Fibroblast of skin of left biceps (primary cell): ENCODE results near the gene FOXO6.

Experiments
- DNase-seq, 2 experiments: peaks; one replicate each; pipeline ENCODE4 v3.0.0-alpha.2; 2013; ENCODE audit warnings: low read depth in 2 of 2

Gene FOXO6

DNA sequence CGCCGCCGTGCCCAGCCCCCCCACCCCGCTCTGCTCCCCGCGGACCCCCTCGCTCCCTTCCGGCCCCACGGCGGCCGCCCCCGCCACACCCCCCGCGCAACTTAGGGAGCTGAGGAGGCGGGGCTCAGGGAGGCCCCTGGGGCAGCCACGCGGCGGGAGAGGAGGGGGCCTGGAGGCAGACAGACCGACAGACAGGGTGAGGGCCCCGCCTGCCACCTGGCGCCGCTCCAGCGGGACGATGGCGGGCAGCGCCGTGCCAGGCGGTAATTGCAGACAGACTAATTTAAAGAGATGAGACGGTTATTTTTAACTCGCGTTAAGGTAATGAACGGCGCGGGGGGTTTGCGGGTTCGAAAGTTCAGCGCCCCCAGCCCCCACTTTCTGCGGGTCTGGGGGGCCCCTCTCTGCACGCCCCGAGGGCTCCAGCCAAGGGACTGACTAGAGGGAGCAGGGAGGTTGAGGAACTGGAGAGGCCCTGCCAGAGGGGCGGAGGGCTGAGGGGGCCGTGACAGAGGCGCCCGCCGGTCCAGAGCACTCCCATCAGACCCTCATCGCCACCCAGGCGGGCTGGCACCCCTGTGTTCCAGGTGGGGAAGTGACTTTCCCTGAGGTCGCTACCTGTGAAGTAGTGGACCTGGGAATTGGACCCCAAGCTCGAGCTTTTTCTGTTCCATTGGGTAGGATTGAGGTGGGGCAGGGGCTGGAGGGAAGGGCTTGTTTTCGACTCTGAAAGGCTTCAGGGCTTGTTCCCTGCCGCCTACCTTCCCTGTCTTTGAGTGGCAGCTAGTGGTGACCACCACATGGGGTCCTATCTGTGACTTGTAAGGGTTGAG is 5.4 kb downstream of the FOXO6 start:
- no peak for DNase-seq

DNA sequence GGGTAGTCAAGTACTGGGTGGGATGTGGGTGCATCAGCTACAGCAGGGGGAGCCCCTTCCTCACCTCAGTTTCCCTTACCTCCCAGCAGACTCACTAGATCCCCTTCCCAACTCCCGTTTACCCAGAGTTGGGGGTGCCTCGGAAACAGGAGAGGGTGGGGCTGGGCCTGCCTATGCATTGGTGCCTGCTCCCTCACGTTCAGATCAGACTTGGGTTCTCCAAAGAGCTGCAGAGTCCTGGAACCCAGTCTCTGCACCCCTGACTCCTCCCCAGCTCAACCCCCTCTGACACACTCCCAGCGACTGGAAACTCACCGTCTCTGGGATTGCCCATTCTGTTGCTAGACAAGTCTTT is 6.0 kb downstream of the FOXO6 start:
- no peak for DNase-seq

DNA sequence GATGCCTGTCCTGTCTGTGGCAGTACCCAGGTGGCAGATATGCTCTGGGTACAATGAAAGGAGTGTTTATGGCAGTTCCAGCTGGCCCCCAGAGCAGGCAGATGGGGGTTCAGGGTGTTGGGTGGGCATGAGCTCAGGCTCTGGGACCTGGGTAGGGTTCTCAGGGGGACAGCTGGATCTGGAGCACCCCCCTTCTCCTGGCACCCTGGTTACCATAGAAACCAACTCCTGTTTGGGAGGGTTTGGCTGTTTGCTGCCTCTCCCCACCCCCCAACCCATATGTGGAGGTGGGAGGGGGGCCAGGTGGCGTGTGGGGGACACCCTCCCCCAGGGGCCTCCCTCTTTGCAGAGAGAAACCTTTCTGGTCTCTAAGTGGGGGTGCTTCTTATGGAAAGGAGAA is 7.1 kb downstream of the FOXO6 start:
- DNase-seq = no peak

DNA sequence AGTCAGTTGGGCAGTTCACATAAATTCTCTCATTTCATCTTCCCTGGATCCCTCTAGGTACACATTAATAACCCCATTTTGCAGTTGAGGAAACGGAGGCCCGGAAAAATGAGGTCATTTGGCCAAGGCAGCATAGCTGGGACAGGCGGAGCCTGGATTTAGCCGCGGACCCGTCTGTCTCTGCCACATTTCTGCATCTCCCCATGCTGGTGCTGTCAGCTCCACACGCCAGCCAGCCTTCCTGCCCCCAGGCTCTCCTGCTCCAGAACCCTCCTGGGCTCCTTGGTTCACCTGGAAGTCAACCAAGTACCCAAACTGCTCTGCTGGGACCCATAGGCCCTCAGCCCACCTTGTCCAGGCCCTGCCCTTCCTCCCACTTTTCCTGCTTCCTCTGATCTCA is 7.6 kb downstream of the FOXO6 start:
- no peak for DNase-seq

DNA sequence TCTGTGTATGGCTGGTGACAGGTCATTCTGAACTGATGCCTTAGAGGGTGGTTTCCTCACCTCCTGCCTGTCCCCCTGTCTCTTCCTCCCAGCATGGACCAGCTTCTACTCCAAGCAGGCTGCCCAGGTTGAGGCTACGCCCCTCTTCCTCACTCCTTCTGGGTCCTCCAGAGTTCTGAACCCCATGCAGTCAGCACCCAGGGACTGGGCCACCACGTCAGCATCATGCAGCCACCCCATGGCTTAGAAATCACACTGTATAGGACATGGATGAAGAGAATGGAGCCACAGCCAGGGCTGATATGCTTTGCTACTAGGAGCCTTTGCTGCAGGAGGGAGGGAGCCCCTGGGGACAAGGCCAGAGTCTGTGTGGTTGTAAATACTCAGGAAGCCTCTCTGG is 8.3 kb downstream of the FOXO6 start:
- no peak for DNase-seq

DNA sequence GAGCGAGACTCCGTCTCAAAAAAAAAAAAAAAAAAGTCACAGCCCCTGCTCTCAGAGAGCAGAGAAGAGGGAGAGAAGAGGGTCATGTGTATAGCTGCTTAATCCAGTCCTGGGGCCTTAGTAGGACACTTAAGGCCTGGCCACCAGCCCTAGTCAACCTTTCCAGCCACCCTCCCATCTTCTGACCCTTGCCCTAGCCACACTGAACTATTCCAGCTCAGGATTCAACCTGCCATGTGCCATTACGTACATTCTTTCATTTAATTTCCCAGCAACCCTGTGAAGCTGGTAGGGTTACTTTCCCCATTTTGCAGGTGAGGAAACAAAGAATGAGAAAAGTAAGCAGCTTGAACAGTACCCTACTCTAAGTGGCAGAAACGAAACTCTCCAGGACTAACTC is 9.0 kb downstream of the FOXO6 start:
- DNase-seq = no peak

DNA sequence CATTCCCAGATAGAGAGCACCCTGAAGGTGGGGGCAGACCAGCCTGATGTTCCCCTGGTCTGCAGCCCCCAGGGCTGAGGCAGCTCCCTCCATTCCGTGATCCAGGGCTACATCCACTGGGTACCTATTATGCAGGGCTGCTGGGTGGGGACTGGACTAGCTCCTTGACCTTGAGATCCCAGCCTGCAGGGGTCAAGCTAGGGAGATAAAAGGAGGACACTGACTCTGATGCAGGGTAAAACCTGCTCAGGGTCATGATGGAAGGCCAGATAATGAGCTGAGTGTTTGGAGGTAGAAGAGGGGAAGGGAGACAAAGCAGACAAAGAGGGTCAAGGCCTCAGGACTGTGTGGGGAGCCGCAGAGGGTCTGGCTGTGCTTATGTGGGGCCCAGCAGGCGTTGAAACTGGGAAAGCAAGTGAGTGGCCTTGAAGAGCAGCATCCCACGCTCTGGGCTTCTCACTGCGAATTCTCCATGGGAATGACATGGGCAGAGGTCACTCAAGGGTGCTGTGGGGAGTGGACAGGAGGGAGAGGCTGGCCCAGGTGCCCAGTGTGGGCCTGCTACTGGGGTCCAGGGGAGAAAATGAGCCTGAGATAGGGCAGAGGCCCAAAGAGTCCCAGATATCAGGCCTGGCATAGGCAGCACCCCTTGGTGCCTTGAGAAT is 9.7 kb downstream of the FOXO6 start:
- no peak for DNase-seq

DNA sequence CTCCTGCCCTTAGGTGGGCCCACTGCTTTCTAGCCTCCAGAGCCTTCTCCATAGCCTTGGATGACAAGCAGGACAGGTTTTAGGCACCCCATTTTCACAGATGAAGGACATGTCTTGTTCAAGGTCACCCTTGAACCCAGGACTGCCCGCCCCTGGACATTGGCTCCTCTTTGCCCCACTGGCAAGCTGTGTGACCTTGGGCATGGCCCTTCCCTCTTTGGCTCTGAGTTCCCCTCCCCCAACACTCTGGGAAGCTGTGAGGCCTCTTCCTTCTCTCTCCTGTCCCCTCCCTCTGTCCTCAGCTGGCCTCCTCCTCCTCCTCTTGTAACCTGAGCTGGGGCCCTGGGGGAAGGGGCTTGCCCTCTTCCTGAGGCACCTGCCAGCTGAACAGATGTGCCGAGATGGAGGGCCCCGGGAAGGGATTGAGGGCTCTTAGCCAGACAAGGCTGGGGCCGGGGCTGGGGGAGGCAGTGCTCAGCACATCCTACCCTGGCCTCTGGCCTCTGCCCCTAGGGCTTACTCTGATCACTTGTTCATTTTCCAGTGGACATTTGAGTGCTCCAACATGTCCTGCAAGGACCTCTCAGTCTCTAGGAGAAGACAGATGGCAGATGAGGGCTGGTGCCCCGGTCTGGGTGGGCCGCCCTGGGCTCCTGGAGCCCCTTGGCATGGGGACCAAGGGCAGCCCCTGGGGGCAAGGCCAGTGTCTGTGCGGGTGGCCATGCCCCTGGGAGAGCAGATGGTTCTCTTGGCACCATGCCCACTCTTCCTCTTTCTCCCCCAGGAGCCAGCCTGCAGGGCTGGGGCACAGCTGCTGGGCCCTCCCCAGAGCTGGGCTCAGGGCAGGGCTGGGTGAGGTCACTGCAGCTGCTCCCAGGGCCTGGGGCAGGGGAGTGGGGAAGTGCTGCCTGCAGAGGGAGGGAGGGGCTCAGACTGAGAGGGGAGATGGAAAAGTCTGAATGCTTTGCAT is 10.7 kb downstream of the FOXO6 start:
- no peak for DNase-seq

DNA sequence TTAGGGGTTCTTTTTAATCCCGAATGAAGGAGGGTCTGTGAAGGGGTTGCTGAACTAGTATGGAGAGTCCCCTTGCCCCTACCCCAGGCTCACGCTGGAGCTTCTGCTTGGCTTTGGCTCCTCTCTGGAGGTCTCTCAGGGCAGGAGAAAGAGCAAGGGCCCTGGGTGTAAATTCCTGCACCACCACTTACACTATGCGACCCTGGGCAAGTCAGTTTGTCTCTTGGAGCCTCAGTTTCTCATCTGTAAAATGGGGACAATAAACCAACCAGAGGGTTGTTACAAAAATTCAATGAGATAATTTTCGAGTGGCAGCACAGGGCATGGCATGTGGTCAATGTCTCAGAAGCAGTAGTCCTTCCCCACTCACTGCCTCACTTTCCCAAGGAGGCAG is 11.4 kb downstream of the FOXO6 start:
- DNase-seq = no peak

DNA sequence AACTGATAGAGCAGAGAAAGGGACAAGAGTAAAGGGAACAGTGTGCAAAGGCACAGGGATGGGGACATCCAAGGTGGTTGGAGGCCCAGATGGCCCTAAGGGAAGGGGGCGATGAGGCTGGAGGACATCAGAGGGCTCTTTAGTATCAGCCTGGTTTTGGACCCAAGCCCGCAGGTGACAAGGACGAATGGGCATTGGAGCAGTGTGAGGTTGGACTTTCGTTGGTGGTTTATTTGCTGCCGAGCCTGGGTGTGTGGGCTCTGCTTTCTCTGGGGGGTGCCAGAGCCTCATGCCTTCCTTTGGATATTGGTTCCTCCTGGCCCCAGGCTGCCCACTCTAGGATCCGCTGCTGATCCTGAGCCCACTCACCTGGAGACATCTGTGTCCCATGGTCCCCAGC is 12.1 kb downstream of the FOXO6 start:
- no peak for DNase-seq

DNA sequence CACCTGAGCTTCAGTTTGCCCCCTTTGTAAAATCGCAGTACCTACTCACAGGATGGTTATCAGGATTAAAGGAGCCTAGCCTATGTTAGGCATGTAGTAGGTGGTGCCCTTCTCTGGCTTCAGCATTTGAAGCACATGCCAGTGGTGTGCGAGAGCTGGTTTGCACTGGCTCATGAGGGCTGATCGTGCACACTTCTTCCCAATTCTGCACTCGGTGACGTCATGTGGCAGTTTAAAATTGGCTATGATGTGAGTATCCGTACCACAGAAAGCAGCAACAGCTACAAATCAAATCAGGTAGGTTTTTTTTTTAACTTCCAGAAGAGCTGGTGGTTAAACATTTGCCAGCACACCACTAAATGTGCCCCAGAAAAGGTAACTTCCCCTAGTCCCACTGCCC is 13.5 kb downstream of the FOXO6 start:
- no peak for DNase-seq

DNA sequence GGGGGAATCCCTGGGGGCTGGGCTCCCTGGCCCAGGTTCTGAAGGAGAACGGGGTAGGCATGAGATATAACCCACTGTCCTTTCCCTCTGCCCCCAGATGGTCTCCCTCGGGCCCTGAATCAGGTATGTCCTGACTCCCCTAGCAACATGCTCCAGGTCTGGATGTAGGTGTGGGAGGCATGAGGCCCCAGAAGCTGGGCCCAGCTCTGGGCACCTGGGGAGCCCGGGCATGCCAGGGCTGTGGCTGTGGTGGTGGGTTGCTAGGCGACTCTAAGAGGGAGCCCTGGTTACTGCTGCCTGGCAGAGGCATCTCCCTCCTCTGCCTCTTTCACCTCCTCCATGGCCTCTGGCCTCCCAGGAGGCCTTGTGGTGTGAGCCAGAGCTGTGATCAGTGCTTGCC is 16.2 kb downstream of the FOXO6 start:
- DNase-seq = no peak

DNA sequence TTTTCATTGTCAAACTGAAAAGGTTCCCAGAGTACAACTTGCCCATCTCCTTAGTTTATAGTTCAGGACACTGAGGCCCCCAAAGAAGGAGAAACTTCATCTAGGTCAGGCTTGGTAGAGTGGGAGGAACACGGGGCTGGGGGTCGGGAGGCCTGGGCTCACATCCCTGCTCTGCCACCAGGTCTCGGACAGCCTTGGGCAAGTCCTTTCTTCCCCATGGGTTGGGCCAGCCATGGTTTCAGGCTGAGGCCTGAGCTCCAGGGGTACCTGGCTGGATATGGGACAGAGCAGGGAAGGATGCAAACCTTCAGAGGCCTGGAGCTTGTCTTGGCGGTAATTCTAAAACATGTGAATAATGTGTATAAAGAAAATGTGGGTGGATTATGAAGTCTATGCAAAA is 17.0 kb downstream of the FOXO6 start:
- no peak for DNase-seq

DNA sequence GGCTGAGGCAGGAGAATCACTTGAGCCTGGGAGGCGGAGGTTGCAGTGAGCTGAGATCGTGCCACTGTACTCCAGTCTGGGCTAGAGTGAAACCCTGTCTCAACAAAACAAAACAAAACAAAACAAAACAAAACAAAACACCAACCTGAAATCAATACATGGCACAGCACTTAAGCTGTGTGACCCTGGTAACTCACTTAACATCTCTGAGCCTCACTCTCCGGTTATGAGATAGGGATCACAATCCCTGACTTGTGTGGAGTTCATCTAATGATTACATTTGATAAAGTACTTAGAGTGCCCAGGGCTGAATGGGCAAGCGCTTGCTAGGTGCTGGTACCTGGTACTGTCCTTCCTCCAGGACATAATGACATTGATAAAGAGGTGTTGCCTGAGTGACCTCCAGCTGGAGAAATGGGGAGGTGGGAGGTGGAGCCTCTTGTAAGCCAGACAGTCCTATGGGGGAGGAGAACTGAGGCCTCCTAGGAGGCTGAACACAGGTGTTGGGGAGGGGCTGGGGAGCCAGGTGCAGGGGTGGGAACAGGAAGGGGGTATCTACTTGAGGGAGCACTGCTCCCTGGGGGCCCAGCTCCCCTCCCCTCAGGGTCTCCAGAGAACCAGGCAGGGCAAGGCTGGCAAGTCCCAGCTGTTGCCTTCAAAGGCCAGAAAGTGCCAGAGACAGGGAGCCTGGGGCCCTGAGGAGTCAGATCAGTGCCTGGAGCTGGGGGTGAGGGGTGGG is 17.9 kb downstream of the FOXO6 start:
- DNase-seq = no peak

DNA sequence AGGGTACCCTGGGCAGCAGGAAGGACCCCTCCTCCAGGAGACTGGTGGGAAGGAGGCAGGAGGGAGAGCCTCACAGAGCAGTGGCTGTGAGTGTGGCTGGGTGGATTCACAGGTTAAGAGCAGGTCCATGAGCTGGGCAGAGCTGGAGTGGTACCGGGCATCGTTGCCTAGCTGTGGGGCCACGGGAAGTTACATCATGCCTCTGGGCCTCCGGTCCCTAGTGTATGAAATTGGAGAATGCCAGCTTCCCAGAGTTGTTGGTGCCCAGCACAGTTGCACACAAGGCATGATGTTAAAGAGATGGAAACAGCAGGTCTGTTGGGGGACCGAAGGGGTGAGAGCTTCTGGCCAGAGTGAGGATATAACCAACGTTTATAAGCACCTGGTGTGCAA is 18.5 kb downstream of the FOXO6 start:
- DNase-seq = no peak

DNA sequence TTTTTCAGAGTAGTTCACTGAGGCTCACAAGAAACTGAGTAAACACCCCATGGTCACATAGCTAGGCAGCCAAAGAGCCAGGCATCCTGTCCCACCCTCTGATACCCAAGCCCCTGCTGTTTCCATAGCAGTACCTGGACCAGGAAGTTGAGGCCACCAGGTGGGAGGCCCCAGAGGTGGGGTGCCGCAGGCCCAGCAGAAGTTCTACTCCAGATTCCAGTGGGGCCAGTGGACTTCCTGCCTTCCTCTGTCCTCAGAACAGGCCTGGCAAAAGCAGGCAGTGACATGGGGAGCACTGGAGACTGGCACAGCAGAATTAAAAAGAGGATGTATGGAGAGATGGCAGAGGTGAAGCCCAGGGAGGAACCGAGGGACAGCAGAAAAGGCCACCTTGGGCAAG is 19.0 kb downstream of the FOXO6 start:
- DNase-seq = no peak

DNA sequence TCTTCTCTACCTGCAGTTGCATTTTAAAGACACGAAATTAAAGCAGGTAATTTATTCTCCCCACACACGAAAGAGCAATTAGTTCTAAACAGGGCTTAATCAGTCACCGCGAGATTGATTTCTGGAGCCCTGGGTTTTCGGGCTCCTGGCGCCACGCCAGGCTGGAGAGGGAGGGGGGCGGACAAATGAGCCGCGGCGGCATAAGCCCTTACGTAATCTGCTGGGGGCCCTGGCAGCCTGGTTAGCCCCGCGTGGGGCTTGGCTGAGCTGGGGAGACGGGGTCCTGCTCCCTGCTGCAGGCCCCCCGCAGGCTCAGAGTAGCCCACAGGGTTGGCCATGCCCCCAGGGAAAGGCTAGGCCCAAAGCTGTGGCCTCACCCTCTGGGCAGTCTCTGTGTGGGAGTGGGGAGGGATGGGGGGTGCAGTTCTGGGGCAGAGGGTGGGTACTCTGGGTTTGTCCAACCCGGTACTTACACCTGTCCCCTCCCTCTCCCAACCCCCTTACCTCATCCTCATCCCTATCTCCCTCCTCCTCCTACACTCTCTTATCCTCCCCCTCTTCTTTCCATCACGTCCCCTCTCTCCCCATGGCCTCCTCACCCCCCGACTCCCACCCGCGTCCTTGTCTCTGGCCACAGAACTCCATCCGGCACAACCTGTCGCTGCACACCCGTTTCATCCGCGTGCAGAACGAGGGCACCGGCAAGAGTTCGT is 19.9 kb downstream of the FOXO6 start:
- DNase-seq = no peak

DNA sequence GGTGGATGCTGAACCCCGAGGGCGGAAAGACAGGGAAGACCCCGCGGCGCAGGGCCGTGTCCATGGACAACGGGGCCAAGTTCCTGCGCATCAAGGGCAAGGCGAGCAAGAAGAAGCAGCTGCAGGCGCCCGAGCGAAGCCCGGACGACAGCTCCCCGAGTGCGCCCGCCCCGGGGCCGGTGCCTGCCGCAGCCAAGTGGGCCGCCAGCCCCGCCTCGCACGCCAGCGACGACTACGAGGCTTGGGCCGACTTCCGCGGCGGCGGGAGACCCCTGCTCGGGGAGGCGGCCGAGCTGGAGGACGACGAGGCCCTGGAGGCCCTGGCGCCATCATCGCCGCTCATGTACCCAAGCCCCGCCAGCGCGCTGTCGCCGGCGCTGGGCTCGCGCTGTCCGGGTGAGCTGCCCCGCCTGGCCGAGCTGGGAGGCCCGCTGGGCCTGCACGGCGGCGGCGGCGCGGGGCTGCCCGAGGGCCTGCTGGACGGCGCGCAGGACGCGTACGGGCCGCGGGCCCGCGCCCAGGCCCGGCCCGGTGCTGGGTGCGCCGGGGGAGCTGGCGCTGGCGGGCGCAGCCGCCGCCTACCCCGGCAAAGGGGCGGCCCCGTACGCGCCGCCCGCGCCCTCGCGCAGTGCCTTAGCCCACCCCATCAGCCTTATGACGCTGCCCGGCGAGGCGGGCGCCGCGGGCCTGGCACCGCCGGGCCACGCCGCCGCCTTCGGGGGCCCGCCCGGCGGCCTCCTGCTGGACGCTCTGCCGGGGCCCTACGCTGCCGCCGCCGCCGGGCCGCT is 20.7 kb downstream of the FOXO6 start:
- no peak for DNase-seq

DNA sequence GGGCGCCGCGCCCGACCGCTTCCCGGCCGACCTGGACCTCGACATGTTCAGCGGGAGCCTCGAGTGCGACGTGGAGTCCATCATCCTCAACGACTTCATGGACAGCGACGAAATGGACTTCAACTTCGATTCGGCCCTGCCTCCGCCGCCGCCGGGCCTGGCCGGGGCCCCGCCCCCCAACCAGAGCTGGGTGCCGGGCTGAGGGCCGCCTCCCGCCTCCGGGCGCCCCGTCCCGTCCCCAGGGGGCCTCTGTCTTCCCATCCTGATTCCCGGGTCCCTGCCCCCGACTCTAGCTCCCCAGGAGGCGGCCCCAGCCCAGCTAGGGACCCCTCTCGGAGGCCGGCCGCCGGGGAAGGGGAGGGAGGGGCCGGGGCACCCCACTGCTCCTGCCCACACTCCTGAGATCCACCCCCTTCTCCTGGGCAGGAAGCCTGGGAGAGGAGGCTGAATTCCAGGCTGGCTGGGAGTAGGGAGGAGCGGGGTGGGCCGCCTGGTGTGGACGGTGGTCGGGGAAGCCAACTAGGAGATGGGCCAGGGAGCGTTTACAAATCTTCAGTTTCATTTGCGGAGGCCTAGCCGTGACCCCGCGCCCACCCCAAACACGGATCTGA is 21.4 kb downstream of the FOXO6 start:
- DNase-seq = no peak
